Dermis lymphatic vessel endothelial cell (primary cell): ENCODE data around the gene NOXRED1. TPM values are rescaled to one million over a fixed set of nuclear protein-coding genes. Genes with fewer than 3 reads are reported as not detected.

ENCODE experiments used
- total RNA-seq: library from RNA; depleted of rRNA; stranded (reverse); fragments of >200 nt; gene quantifications from 2 replicates; pipeline ENCODE4 v1.2.1, GENCODE V29; 2014

The NOXRED1 gene
- total RNA-seq: 0.11 and 0.17 TPM in 2 replicates

GRCh38 chr14:77423423-77423822 lies at the start of gene NOXRED1:
Gene NOXRED1 (minus strand): TSS chr14:77423523. CDS start chr14:77422889, 634 bp downstream.

GRCh38 chr14:77457522-77458248 lies 34.4 kb upstream of the NOXRED1 start, which contains the start of the genes AHSA1 and VIPAS39:
Gene AHSA1 (plus strand): TSS chr14:77458093. CDS start chr14:77458190, 97 bp downstream.
Gene VIPAS39 (minus strand): TSS chr14:77457601. CDS start chr14:77454102, 3,499 bp downstream.

GRCh38 chr14:77376771-77377501 lies 46.4 kb downstream of the NOXRED1 start, which contains the start of the genes SAMD15 and TMED8:
Gene SAMD15 (plus strand): TSS chr14:77377379. CDS start chr14:77377419, 40 bp downstream.
Gene TMED8 (minus strand): TSS chr14:77377094. CDS start chr14:77377053, 41 bp downstream.

Other genes starting within 250 kb of the NOXRED1 start
- gene TMEM63C, start 241.7 kb downstream of the NOXRED1 start, total RNA-seq: 0.86 TPM in 1 of 2 replicates, not detected in the other
- not detected in 2 replicates for gene NGB, start 152.3 kb downstream of the NOXRED1 start, total RNA-seq
- gene POMT2, start 102.6 kb downstream of the NOXRED1 start, total RNA-seq: 4.3 and 6.4 TPM in 2 replicates
- gene GSTZ1, start 102.5 kb downstream of the NOXRED1 start, total RNA-seq: 24.8 and 27.7 TPM in 2 replicates
- 8.3 and 9.9 TPM in 2 replicates for gene TMED8, start 46.4 kb downstream of the NOXRED1 start, total RNA-seq
- 0.33 and 1.2 TPM in 2 replicates for gene SAMD15, start 46.1 kb downstream of the NOXRED1 start, total RNA-seq
- gene VIPAS39, start 34.1 kb upstream of the NOXRED1 start, total RNA-seq: 22.3 and 32.7 TPM in 2 replicates
- 60.9 and 82.9 TPM in 2 replicates for gene AHSA1, start 34.6 kb upstream of the NOXRED1 start, total RNA-seq
- gene ISM2, start 75.3 kb upstream of the NOXRED1 start, total RNA-seq: 0.09 TPM in 1 of 2 replicates, not detected in the other
- gene SPTLC2, start 193.1 kb upstream of the NOXRED1 start, total RNA-seq: 80.3 and 85.1 TPM in 2 replicates